Measurements from ENCODE around the gene LMF2.
"Not testable (repeated sequence)": the region's sequence is repeated elsewhere in the genome, so short reads cannot be mapped to it uniquely, and the experiment has no call there.

Gene LMF2

GRCh38 chr22:50533856-50534711, 26.6 kb upstream of the LMF2 start:
- DNase-seq = not testable (repeated sequence)

GRCh38 chr22:50532824-50533796, 25.6 kb upstream of the LMF2 start:
- no peak for DNase-seq

GRCh38 chr22:50531962-50532674, 24.6 kb upstream of the LMF2 start:
- DNase-seq = no peak

GRCh38 chr22:50531546-50531961, 24.1 kb upstream of the LMF2 start:
- DNase-seq = no peak

GRCh38 chr22:50530877-50531545, 23.5 kb upstream of the LMF2 start:
- no peak for DNase-seq

GRCh38 chr22:50530580-50530876, 23.0 kb upstream of the LMF2 start:
- DNase-seq = no peak

GRCh38 chr22:50529897-50530579, 22.5 kb upstream of the LMF2 start, which contains the start of gene TYMP:
TYMP (minus strand) TSS chr22:50530012; CDS start chr22:50529709, 303 bp downstream.
- DNase-seq = no peak

- DNase-seq = no peak
Observed at GRCh38 chr22:50529416-50529896, 22.0 kb upstream of the LMF2 start.

- DNase-seq = no peak
Observed at GRCh38 chr22:50528682-50529415, 21.3 kb upstream of the LMF2 start.

GRCh38 chr22:50527921-50528681, 20.6 kb upstream of the LMF2 start:
- no peak for DNase-seq

- DNase-seq = no peak
Observed at GRCh38 chr22:50526834-50527801, 19.6 kb upstream of the LMF2 start.

- no peak for DNase-seq
Observed at GRCh38 chr22:50526108-50526833, 18.8 kb upstream of the LMF2 start.

- DNase-seq = no peak
Observed at GRCh38 chr22:50525858-50526107, 18.3 kb upstream of the LMF2 start.

GRCh38 chr22:50525104-50525857, 17.8 kb upstream of the LMF2 start, which contains the start of gene SCO2:
SCO2 (minus strand) TSS chr22:50525598; CDS start chr22:50524411, 1,187 bp downstream.
- DNase-seq = peak; percentile 93

- DNase-seq = no peak
Observed at GRCh38 chr22:50524676-50525103, 17.2 kb upstream of the LMF2 start.

- DNase-seq = no peak
Observed at GRCh38 chr22:50523806-50524675, 16.5 kb upstream of the LMF2 start.

GRCh38 chr22:50523458-50523805, 15.9 kb upstream of the LMF2 start:
- no peak for DNase-seq
